Activated T-helper 9 cell treated with anti-CD3 and anti-CD28 coated beads, Interleukin-2, amount 50 U/mL, for 16 hours (primary cell): ENCODE results near the gene NCDN.

Experiments
- DNase-seq: peaks from one replicate; pipeline ENCODE4 v3.0.0-alpha.2; 2020; ENCODE audit warnings: low read depth

Gene NCDN

GRCh38 chr1:35554266-35555211, 3.1 kb upstream of the NCDN start:
- DNase-seq: no peak

DNA sequence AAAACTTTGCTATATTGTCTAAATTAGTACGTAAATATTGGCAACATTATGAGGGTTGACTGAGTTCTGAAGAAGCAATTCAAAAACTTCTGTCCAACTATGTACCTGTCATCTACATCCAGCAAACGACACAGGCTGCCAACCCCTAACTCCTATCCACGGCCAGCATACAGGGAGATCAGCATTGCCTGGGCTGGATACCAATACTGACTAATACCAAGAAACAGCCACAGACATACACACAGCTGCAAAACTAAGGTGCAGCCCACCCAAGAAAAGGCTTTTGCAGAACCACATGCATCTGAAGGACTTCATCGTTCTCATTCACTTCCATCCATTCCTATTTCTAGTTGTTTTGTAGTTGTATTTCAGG, 2.4 kb upstream of the NCDN start:
- DNase-seq: no peak

DNA sequence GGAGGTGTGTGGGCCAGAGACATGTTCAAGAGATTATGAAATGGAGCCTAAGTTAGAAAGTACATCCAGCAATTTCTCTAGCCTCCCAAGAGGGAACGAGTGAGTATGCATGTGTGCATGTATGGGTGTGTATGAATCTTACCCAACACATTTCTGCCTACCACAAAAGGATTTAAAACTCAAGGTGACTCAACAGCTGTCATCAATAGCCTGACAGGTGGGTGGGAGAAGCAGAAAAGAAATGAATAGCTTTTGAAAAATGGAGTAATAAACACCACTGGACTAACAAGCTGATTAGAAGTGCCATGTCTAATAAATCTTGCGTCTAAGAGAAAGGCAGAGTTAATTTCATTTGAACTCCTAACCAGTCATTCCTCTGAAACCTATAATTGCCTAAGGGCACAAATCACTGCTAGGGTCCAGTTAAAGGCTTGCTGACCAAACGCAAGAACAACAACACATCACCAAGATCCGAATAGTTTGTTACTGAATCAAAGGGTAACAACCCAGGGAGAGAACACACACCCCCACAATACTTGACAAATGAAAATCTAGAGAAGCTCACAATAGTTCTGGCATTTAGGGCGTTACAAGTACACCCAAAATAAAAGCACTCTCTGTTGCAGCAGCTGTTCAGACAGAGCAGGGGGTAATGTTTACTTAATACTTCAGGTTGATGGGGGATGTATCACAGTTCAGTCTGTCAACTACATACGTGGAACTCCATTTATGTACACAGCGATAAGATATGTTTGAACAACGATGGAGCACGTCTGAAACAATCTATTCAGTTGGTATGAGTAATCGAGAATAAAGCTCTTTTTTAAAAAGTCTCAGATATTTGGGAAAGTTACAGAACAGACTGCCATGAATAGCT, 1.8 kb upstream of the NCDN start:
- DNase-seq: no peak

DNA sequence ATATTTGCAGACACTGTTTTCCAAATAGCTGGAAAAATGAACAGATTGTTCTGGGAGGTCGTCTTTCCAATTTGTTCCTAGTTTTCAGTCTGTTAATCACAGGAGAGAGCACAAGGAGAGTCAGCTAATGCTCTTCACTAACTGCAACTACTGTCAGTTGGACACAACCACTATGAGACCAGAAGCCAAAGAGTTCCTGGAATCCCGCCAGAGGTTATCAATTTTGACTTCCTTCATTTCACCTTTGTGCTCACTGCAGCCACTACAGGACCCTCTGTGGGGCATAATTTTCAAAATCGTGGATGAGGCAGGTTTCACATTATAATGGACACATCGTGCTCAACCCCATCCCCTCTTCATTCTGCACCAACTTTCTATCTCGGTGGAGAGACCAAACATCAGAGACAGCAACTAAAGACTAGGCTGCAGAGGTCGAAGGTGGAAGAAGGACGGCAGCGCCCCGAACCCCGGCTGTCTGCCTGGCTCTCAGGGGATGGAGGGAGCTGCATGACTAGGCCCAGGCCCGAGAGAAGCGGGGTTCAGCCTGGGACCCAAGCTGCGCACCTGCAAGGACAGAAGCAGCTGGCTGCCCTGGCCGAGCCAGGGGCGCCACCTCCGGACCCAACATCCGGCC, 998 bp upstream of the NCDN start:
- no peak for DNase-seq

DNA sequence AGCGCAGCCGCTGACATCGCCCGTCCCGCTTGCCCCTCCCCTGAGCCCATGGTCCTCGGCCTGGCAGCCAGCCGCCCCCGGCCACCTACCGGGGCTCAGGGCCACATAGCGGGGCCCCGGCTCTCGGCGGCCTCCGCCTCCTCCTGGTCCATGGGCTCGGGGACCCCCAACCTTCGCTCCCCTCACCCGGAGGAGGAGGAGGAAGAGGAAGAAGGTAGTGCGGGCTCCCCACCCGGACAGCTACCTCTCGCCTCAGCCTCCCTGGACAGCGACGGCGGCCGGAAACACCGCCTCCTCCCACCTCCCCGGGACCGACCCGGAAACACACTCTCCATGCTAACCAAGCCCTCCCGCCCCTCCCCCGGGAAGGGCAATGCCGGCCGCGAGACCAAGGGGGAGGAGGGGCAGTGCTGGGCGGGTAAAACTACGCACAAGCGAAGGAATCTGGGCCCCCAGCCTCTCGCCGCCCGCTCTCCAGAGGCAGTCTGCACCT, 435 bp upstream of the NCDN start, which contains the start of gene KIAA0319L:
Gene KIAA0319L, minus strand, starts transcription at position 286 of the 493 bp plus-strand sequence. CDS start 2,912 bp downstream, outside the sequence.
- DNase-seq: no peak

DNA sequence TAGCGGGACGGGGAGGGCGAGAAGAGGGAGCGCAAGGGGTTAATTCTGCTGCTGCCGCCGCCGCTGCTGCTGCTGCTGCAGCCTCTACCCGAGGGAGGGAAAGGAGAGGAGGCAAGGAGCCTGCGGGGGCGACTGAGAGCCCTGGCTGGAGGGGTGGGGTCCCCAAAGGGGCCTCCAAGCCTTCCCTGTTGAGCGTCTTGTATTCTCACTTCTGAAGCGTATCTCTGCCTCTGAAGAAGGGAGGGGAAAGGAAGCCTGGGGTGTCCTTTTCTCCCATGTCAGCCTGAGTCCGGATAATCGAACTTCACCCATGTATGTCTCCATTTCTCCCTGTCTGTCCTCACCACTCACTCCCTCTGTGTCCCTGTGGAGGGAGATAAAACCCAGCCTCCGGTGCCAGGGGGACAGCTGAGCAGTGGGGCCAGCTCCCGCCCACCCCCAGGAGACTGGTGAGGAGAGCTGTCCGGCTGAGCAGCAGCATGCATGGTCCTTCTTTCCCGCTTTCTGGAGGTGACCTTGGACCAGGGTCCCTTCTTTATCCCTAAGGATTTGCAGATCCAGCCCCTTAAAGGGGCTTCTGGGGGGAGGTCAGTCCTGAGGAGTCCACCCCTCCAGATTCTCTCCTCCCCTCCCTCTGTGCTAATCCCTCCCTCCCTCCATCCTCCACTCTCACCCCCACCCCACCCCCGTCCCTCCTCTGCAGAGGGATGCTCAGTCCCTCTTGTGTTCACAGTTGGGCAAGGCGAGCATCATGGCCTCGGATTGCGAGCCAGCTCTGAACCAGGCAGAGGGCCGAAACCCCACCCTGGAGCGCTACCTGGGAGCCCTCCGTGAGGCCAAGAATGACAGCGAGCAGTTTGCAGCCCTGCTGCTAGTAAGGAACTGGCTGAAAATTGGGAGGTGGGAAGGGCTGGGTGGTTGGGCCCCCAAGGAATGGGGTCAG, 1.0 kb downstream of the NCDN start:
- no peak for DNase-seq

DNA sequence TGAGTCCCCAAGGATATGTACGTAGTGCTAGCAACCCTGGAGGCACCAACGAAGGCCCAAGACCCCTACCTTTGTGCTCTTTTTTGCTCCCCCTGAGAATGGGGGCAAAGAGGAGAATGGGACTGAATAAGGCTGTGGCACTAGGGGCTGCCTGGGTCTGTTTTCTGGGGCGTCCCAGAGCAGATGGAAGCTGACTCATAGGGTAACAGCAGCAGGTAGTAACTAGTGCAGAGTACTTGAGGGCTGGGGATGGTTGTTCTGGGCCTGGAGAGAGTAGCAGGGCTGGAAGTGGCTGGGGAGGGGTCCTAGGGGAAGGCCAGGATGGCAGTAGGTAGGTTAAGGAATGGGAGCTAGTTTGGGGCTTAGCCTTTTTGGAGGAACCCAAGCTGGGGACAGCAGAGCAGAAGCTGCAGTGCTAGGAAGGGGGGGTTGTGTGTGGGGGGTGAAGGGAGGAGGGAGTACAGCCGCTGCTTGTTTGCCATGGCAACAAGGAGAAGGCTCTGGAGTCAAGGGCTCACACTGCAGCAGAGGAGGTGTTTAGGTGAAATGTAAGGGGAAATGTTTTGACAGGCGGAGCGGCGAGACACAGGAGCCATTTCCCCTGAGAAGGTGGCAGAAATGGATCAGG, 1.8 kb downstream of the NCDN start:
- DNase-seq: no peak

GRCh38 chr1:35560256-35561225, 2.9 kb downstream of the NCDN start:
- no peak for DNase-seq

GRCh38 chr1:35561297-35561971, 3.8 kb downstream of the NCDN start:
- no peak for DNase-seq

GRCh38 chr1:35561972-35562680, 4.5 kb downstream of the NCDN start:
- DNase-seq: no peak

GRCh38 chr1:35563166-35563565, 5.6 kb downstream of the NCDN start:
- DNase-seq: no peak

GRCh38 chr1:35564037-35564883, 6.7 kb downstream of the NCDN start:
- peak; percentile 66 for DNase-seq

GRCh38 chr1:35564884-35565741, 7.5 kb downstream of the NCDN start:
- DNase-seq: no peak

DNA sequence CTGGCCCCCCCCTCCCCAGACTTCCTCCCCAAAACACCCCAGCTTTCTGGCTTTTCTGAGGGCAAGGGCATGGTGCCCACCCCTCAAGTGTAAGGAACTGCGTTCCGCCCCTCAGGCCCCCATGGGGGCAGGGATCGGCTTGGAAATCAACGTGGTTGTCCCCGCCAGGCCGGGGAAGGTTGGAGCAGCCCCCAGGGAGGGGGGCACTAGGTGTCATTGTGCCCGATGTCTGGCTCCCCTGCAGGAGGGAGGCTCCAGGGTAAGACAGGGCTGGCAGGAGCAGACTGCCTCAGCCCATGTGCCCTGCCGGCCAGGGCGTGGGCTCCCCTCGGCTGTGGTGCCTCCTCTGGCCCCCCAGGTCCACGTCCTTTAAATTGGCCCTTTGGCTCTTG, 8.1 kb downstream of the NCDN start:
- DNase-seq: no peak

GRCh38 chr1:35567947-35568558, 10.5 kb downstream of the NCDN start:
- no peak for DNase-seq

GRCh38 chr1:35568975-35569395, 11.4 kb downstream of the NCDN start:
- no peak for DNase-seq
